PFSK-1 (cell line): ENCODE measurements around the gene OSBPL6.

Experiments
- FOXP2 ChIP-seq: optimal IDR thresholded peaks from 2 replicates; pipeline ENCODE3; 2011; ENCODE audit warnings: borderline replicate concordance, control low read depth, inconsistent platforms; ENCODE audit not compliant: insufficient read depth; ENCODE audit errors: extremely low read length, extremely low read depth
- POLR2AphosphoS5 ChIP-seq: IDR thresholded peaks from 2 replicates; pipeline ENCODE4 v1.6.1; 2012; ENCODE audit warnings: low read depth, mild to moderate bottlenecking, control low read depth, low read length, moderate library complexity
- SIN3A ChIP-seq: IDR thresholded peaks from 2 replicates; pipeline ENCODE4 v1.6.1; 2012; ENCODE audit warnings: mild to moderate bottlenecking, low read length, moderate library complexity, borderline replicate concordance; ENCODE audit not compliant: insufficient read depth
- TAF1 ChIP-seq: IDR thresholded peaks from 2 replicates; pipeline ENCODE4 v1.6.1; 2012; ENCODE audit warnings: low read length, control low read depth, borderline replicate concordance; ENCODE audit not compliant: insufficient read depth
- TF ChIP-seq, protein P1 (sequence below), 2 experiments: IDR thresholded peaks; 2 replicates each; pipeline versions ENCODE4 v1.6.1 to v1.8.0; 2011 to 2012; ENCODE audit warnings: low read depth in 2 of 2, low read length in 2 of 2, control low read depth in 1 of 2, inconsistent platforms in 1 of 2, mild to moderate bottlenecking in 1 of 2, moderate library complexity in 1 of 2; ENCODE audit not compliant: insufficient read depth in 1 of 2

The OSBPL6 gene

DNA sequence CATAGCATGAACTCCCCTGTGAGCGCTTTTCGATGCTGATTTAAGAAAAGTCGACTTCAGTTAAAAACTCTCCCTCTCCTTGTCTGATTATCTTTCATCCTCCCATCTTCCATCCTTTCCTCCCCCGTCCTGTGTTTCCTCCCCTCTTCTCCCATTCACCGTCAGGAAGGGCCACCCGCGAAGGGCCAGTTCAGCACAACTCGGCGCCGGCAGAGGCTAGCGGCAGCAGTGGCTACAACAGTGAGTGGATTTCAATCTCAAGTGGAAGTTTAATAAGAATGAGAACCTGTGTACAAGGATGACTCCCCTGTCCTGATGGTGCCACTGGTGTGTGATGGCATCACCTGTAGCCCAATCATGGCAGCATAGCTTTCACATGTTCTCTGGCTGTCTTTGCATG, 149.8 kb downstream of the OSBPL6 start:
- TF ChIP-seq TAF1 (no peak), SIN3A (no peak), POLR2AphosphoS5 (no peak), FOXP2 (no peak)
- TF ChIP-seq, protein P1, sequence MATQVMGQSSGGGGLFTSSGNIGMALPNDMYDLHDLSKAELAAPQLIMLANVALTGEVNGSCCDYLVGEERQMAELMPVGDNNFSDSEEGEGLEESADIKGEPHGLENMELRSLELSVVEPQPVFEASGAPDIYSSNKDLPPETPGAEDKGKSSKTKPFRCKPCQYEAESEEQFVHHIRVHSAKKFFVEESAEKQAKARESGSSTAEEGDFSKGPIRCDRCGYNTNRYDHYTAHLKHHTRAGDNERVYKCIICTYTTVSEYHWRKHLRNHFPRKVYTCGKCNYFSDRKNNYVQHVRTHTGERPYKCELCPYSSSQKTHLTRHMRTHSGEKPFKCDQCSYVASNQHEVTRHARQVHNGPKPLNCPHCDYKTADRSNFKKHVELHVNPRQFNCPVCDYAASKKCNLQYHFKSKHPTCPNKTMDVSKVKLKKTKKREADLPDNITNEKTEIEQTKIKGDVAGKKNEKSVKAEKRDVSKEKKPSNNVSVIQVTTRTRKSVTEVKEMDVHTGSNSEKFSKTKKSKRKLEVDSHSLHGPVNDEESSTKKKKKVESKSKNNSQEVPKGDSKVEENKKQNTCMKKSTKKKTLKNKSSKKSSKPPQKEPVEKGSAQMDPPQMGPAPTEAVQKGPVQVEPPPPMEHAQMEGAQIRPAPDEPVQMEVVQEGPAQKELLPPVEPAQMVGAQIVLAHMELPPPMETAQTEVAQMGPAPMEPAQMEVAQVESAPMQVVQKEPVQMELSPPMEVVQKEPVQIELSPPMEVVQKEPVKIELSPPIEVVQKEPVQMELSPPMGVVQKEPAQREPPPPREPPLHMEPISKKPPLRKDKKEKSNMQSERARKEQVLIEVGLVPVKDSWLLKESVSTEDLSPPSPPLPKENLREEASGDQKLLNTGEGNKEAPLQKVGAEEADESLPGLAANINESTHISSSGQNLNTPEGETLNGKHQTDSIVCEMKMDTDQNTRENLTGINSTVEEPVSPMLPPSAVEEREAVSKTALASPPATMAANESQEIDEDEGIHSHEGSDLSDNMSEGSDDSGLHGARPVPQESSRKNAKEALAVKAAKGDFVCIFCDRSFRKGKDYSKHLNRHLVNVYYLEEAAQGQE (IDR thresholded peaks at IDR 0.05; ENCODE audit: insufficient read depth in 1 of 2, low read depth in 2 of 2, low read length in 2 of 2): no peak

DNA sequence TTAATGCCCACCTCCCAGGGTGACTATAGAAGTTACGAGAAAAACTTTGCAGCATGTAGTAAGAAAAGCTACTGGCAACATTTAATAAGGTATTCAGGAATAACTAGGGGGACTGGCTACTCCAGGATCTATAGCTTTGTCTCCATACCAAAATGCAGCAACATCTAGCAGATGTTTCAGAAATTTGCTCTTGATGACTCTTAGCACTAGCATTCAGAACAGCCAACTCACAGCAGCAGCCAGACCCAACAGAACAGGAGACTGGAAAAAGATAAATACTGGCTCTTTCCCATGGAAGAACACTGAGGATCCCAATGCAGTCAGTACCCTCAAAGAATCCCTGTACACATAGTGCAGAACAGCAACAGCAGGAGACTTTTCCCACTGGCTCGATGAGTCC, 151.6 kb downstream of the OSBPL6 start:
- TF ChIP-seq TAF1 (no peak), POLR2AphosphoS5 (no peak), FOXP2 (no peak), SIN3A (no peak)
- TF ChIP-seq, protein P1 (IDR thresholded peaks at IDR 0.05; ENCODE audit: insufficient read depth in 1 of 2, low read depth in 2 of 2, low read length in 2 of 2): no peak

DNA sequence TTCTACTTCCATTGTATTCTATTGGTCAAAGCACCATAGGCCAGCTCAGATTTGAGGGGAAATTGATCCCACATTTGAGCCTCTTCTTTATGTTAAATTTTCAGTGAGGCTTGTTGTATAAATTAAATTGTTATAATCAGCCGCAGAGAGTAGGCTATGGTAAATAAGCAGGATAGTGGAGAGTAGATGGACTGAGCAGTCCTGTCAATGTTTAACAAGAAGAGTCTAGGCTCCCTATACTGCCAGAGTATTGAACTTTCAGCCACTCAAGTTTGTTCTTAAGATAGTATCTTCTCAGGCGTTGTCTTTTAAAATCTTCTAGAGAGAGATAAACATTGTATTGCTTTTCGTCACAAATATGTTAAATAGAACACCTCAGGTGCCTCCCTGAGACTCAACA, 155.7 kb downstream of the OSBPL6 start:
- TF ChIP-seq, protein P1 (IDR thresholded peaks at IDR 0.05; ENCODE audit: insufficient read depth in 1 of 2, low read depth in 2 of 2, low read length in 2 of 2): no peak
- no peak for TF ChIP-seq TAF1
- TF ChIP-seq FOXP2: no peak
- no peak for TF ChIP-seq SIN3A
- no peak for TF ChIP-seq POLR2AphosphoS5

DNA sequence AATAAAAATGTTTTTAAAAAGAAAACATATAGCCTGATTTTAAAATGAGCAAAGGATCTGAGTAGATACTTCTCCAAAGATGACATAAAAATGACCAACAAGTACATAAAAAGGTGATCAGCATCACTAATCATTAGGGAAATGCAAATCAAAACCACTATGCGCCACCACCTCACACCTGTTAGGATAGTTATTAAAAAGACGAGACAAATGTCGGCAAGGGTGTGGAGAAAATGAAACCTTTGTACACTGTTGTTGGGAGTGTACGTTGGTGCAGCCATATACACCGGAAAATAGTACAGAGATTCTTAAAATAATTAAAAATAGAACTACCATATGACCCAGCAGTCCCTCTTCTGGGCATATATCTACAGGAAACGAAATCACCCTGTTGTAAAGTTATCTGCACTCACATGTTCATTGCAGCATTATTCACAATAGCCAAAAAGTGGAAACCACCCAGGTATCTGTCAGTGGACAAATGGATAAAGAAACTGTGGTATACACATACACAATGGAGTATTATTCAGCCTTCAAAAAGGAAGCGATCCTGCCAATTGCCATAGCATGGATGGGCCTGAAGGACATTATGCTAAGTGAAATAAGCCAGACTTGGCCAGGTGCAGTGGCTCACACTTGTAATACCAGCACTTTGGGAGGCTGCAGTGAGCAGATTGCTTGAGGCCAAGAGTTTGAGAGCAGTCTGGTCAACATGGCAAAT, 165.0 kb downstream of the OSBPL6 start:
- TF ChIP-seq POLR2AphosphoS5 (no peak), SIN3A (no peak), FOXP2 (no peak), TAF1 (no peak)
- TF ChIP-seq, protein P1 (IDR thresholded peaks at IDR 0.05; ENCODE audit: insufficient read depth in 1 of 2, low read depth in 2 of 2, low read length in 2 of 2): no peak
